Activated T-cell treated with anti-CD3 and anti-CD28 coated beads, Interleukin-2, amount 50 U/mL, for 1 hour (primary cell): ENCODE measurements around the gene SCARF2.
"Not testable (repeated sequence)": the region's sequence is repeated elsewhere in the genome, so short reads cannot be mapped to it uniquely, and the experiment has no call there.

ENCODE experiments used
- DNase-seq: peaks from one replicate; pipeline ENCODE4 v3.0.0-alpha.2; 2020

SCARF2 gene

DNA sequence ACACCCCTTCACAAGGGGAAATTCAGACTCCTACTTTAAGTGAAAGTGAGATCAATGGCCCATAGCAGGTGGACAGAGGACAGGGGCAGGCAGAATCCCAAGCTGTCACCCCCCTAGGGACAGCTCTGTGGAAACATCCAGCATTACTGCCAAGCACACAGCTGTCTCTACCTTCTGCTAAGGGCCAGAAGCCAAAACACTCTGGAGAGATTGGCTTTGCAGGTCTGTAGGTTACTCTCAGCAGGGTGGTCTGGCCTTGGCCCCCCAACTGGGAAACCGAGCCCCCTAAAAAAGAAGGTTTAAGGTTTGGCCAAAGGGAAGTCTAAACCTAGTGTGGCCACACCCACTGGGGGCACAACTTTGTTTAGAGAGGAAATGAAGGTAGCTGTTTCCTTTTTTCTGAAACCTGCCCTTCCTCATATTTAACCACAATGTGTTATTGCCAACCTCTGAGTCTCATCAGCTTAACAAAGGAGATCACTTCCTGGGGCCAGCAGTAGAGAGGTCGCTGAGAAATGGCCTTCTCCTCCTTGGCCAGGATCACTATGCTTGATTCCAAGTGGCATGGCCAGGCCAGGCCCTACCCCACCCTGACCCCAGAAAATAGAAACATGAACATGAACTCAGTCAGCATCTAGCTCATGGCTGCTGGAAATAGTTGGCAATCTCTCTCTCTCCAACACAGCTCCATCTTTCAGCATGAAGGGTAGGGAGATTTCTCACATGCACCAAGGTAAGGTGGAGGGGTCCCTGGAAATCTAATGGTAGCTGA, 25.9 kb upstream of the SCARF2 start:
- peak; percentile 42 for DNase-seq

DNA sequence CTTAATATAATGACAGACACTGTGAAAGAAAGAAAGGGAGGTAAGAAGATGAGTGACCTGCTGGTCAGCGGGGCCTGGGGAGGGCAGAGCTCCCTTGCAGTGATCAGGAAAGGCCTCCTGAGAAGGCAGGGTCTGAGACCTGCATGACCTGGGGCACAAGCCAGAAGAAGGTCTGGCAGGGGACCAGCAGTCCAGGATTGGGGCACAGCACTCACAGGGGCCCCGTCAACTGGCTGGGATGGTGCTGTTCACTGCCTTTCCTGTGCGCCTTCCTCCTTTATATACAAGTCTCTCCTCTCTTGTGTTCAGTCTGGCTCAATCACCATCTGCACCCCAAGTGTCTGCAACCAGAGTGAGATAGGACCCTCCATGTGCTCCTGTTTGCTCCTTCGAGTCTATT, 22.2 kb upstream of the SCARF2 start:
- no peak for DNase-seq

DNA sequence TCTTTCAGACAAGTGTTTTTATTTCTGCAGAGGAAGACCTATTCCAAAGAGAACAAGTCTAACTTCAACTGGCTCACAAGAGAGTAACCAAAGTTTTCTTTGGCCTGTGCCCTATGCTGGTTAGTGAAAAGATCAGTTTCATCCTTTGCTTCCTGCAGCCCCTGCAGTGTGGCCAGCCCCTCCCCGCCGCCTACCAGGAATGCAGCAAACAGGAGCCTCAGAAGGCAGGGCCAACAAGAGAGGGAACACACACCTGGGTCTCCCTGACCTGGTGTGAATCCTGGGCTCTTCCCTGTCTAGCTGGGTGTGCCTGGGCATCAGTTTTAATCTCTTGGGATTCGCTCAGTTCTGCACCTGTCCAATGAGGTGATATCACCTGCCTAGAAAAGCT, 21.5 kb upstream of the SCARF2 start:
- DNase-seq = no peak

GRCh38 chr22:20458530-20459151, 21.0 kb upstream of the SCARF2 start:
- no peak for DNase-seq

GRCh38 chr22:20457506-20458240, 20.0 kb upstream of the SCARF2 start:
- DNase-seq = no peak

DNA sequence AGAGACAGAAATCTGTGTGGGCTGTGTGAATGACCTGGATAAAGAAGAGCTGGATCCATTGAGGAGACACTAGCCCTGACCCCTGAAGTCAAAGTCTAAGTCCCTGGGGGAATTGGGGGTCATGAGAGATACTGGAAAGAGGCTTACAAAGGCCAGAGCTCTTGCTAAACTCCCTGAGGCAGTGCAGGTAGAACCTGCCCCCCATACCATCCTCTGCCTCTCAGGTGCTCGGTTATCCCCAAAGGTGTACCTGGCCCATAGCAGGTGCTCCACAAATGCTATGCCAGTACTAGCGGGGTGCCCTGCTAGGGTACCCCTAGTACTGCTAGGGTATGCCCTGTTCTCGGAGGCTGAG, 19.1 kb upstream of the SCARF2 start:
- DNase-seq = no peak

DNA sequence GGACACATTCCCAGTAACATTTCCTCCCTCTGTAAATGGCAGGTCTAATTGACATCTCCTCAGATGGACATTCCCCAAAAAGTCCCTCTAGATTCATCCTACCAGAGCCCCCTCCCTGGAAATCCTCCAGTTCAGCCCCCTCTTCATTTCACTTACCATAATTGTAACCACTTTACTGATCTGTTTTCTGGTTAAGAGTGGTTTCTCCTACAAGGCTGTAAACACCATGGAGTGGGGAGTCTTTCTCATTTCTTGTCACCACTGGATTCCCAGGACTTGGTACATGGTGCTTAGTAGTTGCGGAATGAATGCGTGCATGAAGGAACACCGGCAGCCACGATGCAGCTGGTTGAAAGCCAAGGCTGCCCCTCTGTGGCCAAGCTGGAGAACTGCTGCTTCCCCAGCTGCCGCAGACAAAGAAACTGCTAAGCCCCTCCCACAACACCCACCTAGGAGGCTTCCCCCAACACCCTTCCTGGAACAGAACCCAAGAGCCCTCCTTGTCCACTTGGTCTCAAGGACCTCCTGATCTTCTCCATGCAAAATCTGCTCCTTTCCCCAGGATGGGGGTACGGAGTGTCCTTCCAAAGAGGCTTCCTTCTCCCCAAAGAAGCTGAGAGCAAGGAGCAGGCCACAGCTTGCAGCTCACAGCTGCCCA, 18.6 kb upstream of the SCARF2 start:
- DNase-seq = peak; percentile 75

DNA sequence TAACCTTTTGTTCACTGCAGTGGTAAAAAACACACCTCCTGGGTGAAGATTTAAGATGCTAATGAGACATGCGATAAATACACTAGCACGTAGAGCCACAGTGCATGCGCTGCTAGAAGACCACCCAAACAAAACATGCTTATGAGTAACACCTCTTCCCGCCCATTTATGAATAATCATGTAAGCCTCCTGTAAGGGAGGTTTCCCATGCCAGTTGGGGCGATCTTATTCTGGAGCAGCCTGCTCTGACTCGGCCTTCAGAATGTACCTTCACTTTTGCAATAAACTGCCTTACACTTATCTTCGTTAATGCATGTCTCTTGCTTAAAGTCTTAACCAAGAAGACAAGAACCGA, 18.1 kb upstream of the SCARF2 start:
- DNase-seq = no peak

DNA sequence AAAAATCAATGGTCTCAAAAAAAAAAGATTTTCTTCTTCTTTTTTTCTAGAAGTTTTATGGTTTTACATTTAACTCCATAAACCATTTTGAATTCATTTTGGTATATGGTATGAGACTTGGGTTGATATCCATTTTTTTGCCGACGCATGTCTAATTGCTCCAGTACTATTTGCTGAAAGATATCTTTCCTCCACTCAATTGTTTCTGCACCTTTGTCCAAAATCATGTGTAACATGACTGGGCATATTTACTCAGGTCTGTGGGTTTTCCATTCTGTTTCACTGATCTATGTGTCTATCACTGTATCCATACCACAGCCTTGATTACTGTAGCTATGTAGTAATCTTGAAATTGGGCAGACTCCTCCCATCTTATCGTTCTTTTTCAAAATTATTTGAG, 15.6 kb upstream of the SCARF2 start:
- DNase-seq = no peak

DNA sequence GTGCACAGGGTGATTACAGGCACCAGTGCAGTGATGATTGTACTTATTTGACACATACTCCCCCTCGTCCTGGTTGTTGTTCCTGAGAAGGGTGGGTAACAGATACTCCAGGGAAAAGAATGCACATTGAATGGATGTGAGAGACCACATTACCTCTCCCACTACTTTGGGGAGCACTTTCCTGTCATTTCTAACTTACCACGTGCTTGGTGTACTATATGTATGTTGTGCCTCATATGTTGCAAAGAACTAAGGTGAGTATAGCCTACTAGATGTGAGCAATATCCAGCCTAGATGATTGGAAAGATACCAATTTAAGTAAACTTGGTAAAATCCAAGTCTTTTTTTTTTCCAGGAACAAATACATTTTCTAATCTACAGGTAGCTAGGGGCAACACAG, 14.3 kb upstream of the SCARF2 start:
- DNase-seq = no peak

DNA sequence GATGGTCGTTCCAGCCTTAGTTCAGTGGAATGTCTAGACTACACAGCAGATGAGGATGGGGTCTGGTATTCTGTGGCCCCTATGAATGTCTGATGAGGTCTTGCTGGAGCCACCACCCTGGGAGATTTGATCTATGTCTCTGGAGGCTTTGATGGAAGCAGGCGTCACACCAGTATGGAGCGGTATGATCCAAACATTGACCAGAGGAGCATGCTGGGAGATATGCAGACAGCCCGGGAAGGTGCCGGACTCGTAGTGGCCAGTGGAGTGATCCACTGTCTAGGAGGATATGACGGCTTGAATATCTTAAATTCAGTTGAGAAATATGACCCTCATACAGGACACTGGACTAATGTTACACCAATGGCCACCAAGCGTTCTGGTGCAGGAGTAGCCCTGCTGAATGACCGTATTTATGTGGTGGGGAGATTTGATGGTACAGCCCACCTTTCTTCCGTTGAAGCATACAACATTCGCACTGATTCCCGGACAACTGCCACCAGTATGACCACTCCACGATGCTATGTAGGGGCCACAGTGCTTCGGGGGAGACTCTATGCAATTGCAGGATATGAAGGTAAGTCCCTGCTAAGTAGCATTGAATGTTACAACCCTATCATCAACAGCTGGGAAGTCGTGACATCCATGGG, 13.6 kb upstream of the SCARF2 start:
- not testable (repeated sequence) for DNase-seq

GRCh38 chr22:20450551-20450906, 12.9 kb upstream of the SCARF2 start:
- DNase-seq = no peak

DNA sequence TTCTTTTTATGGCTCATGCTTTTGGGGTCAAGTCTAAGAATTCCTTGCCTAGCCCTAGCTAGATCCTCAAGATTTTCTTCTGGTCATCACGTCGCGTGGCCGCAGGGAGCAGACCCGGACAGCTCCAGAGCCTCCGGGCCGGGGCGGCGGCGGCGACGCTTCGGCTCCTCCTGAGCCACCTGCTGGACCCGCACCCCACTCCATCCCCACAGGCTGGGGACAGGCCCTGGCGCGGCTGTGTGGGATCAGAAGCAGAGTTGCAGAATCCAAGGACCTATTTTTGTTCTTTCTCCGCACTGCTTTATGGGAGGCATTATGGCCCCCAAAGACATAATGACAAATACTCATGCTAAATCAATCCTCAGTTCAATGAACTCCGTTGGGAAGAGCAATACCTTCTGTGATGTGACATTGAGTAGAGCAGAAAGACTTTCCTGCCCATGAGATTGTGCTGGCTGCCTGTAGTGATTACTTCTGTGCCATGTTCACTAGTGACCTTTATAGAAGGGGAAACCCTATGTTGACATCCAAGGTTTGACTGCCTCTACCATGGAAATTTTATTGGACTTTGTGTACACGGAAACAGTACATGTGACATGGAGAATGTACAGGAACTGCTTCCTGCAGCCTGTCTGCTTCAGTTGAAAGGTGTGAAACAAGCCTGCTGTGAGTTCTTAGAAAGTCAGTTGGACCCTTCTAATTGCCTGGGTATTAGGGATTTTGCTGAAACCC, 12.4 kb upstream of the SCARF2 start:
- no peak for DNase-seq

- DNase-seq = no peak
Observed at GRCh38 chr22:20448630-20449029, 11.0 kb upstream of the SCARF2 start.

DNA sequence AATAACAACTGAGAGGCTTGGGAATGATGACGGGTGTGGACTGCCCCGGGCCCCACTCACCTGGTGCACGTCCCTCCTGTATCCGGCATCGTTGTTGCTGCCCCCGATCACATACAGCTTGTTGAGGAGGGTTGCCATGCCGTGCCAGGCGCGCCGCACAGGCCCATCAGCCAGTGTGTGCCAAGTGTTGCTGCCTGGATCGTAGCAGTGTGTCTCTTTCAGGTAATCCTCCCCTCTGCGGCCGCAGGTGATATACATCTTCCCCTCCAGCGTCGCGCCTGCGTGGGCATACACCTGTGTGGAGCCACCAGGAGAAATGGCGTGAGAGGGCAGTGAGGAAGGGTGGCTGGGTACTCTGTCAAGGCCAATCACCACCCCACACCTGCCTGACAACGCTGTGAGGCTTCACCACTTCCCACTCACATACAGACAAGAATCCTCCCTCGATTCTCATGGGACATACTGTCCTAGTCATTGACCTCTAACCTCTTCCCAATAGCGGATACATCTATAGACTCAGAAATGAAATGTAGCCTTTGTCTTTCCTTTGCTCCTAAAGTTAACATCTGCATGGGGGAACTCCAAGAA, 8.9 kb upstream of the SCARF2 start:
- no peak for DNase-seq

DNA sequence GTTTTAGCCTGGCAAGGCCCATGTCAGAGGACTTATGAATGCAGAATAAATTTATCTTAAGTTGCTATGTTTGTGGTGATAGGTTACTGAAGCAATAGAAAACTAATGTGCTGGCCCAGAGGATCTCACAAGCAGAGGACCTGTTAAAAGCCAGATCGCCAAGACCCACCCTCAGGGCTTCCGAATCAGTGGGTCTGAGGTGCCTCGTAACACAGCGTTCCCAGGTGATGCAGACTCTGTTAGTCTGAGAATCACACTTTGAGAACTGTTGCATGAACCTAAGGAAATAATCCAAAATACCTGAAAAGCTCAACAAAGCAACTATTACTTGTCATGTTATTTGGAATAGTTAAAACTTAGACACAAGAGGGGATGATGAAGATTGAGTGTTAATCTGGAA, 6.7 kb upstream of the SCARF2 start:
- DNase-seq = no peak

- no peak for DNase-seq
Observed at GRCh38 chr22:20442485-20443284, 5.1 kb upstream of the SCARF2 start.

- DNase-seq = no peak
Observed at GRCh38 chr22:20441631-20442484, 4.2 kb upstream of the SCARF2 start.

GRCh38 chr22:20440637-20441591, 3.3 kb upstream of the SCARF2 start:
- DNase-seq = no peak
